ENCODE measurements around the gene PTH2.

DNA sequence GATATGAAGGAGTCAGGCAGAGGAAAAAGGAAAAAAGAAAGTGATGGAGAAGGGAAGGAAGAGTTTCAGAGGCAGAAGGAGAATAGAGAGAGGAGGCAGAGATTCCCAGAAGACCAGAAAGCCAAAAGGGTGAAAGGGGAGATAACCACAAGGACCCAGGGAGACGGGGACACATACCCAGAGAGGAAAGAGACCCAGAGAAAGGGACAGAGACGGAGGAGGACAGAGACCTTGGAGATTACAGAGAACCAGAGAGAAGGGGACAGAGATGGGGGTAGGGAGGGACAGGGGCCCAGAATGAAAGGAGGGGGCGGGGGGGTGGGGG, 1.4 kb downstream of the PTH2 start:
- no peak for TF ChIP-seq EZH2phosphoT487 (IDR thresholded peaks at IDR 0.05; ENCODE audit: low read depth, severe bottlenecking, unreplicated experiment)
- TF ChIP-seq, protein P1, sequence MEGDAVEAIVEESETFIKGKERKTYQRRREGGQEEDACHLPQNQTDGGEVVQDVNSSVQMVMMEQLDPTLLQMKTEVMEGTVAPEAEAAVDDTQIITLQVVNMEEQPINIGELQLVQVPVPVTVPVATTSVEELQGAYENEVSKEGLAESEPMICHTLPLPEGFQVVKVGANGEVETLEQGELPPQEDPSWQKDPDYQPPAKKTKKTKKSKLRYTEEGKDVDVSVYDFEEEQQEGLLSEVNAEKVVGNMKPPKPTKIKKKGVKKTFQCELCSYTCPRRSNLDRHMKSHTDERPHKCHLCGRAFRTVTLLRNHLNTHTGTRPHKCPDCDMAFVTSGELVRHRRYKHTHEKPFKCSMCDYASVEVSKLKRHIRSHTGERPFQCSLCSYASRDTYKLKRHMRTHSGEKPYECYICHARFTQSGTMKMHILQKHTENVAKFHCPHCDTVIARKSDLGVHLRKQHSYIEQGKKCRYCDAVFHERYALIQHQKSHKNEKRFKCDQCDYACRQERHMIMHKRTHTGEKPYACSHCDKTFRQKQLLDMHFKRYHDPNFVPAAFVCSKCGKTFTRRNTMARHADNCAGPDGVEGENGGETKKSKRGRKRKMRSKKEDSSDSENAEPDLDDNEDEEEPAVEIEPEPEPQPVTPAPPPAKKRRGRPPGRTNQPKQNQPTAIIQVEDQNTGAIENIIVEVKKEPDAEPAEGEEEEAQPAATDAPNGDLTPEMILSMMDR (IDR thresholded peaks at IDR 0.05; ENCODE audit: poor library complexity): no peak
- no peak for TF ChIP-seq EZH2 (IDR thresholded peaks at IDR 0.05; ENCODE audit: borderline replicate concordance)
